Cortex of kidney (tissue), 1 donor: ENCODE results near the gene ADAMTS12.
"Not testable (repeated sequence)": the region's sequence is repeated elsewhere in the genome, so short reads cannot be mapped to it uniquely, and the experiment has no call there.

Experiments
- DNase-seq: peaks from one replicate; lab custom pipeline; 2025; lab: John Stamatoyannopoulos, UW

ADAMTS12 gene, protein sequence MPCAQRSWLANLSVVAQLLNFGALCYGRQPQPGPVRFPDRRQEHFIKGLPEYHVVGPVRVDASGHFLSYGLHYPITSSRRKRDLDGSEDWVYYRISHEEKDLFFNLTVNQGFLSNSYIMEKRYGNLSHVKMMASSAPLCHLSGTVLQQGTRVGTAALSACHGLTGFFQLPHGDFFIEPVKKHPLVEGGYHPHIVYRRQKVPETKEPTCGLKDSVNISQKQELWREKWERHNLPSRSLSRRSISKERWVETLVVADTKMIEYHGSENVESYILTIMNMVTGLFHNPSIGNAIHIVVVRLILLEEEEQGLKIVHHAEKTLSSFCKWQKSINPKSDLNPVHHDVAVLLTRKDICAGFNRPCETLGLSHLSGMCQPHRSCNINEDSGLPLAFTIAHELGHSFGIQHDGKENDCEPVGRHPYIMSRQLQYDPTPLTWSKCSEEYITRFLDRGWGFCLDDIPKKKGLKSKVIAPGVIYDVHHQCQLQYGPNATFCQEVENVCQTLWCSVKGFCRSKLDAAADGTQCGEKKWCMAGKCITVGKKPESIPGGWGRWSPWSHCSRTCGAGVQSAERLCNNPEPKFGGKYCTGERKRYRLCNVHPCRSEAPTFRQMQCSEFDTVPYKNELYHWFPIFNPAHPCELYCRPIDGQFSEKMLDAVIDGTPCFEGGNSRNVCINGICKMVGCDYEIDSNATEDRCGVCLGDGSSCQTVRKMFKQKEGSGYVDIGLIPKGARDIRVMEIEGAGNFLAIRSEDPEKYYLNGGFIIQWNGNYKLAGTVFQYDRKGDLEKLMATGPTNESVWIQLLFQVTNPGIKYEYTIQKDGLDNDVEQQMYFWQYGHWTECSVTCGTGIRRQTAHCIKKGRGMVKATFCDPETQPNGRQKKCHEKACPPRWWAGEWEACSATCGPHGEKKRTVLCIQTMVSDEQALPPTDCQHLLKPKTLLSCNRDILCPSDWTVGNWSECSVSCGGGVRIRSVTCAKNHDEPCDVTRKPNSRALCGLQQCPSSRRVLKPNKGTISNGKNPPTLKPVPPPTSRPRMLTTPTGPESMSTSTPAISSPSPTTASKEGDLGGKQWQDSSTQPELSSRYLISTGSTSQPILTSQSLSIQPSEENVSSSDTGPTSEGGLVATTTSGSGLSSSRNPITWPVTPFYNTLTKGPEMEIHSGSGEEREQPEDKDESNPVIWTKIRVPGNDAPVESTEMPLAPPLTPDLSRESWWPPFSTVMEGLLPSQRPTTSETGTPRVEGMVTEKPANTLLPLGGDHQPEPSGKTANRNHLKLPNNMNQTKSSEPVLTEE (N-terminal part only)

DNA sequence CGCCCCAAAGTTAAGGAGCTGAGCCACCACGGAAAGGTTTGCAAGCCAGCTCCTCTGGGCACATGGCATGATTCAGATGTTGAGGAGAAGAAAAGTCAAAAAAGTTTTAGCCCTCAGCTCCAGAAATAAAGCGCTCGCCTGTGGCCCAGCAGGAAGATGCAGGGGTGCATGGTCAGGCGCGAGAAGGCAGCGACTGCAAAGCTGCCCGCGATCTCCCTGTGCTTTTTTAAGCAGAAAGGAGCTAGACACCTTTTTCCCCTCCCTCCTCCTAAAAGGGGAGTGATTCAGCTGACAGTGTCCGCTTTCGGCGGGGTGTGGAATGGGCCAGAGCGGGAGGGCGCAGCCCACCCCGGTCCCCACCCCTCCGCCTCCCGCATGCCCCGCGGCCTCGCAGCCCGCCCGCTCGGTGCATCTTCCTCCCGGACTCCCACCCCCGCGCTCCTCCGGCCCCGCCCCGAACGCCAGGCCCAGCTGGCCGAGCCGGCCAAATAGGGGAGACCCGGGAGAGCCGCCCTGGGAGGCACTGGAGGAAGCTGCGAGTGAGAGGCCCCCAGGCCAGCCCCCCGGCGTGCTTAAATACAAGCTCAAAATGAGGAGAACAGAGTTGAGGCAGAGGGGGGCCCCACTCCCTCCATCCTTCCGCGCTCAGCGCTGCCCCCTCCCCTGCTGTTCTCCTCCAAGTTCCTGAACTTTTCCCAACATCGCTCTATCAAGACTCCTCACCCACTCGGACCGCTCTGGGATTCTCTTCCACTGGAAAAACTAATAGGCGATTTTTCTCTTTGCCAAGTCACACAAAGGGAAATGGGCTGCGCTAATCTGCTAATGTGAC lies at the start of gene ADAMTS12:
ADAMTS12 (minus strand) TSS at position 203 of the 832 bp plus-strand sequence; CDS start at position 69, 134 bp downstream.
- no peak for DNase-seq

DNA sequence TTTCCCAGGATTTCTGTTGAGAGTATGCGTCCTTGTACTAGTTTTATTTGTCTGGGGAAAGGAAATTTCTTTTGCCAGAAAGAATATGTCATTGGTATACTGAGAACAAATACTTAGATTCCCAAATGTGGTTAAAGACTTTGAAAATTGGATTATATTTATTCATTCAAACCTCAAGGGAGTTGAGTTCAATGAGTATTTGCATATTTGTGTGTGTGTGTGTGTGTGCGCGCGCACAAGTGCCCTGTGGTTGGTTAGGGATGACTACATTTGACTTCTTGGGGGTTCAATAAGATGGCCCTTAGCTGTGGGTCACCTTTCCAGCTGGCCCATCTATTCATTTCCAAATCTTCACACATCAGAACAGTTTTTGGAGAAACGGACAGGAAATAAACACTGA lies 49.3 kb upstream of the ADAMTS12 start:
- no peak for DNase-seq

DNA sequence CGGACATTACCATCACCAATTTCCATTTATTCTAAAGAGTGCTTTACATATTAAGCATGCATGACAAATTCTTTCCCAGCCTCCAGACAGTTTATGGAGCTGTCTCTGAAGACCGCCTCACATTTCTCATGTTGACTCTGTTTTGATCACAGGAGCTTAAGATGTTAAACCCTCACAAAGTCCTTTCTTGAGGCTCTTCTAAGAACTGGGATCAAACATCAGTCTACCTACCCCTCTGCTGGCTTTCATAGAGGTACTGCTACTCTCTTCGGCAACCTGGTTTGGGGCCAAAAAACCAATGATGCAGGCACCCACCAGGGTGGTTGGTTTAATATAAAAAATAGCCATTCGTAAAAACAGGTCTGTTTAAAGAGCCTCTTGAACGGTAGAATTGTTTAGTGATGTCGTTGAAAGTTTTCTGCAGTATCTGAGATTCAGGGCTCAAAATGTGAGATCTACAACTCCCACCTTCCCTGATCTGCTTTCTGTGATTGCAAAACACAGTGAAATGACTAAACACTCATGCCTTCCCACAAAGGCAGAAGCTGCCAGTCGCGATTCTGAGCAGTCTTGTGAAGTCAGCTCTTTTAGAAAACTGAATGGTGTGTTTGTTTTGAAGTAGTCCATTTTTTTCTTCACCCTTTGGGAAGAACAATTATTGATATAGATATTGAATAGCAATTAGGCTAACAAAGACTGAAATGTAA lies 47.9 kb upstream of the ADAMTS12 start:
- no peak for DNase-seq

DNA sequence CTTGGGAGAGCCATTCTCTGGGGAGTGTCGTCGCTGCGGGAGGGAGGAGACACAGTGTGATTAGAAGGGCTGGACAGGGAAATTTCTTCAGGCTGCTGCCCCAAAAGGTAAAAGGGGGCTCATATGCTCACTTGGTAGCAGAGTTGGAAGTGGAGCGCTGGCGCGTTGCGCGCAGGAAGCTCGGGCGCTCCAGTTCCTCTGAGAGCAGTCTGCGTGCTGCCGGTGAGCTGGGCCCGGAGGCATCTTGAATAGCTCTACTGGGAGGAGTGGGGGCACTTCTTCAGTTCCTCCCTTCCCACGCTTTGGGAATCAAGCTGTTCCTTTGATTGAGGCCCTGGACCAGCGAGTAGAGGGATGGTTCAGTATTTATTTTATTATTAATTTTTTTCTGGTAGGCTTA lies 47.1 kb upstream of the ADAMTS12 start:
- DNase-seq: no peak

DNA sequence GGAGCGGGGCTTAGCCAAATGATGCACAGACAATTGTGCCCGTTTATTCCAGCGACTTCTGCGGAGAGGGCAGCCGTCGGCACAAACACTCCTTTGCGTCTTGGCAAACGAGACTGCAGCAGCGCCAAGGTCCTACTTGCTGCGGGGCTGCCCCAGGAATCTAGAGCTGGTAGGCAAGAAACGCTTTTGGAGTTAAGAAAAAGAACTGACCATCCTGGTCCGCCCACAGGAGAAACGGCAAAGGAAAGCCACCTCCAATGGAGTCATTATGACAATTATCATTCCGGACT lies 46.7 kb upstream of the ADAMTS12 start:
- DNase-seq: no peak

DNA sequence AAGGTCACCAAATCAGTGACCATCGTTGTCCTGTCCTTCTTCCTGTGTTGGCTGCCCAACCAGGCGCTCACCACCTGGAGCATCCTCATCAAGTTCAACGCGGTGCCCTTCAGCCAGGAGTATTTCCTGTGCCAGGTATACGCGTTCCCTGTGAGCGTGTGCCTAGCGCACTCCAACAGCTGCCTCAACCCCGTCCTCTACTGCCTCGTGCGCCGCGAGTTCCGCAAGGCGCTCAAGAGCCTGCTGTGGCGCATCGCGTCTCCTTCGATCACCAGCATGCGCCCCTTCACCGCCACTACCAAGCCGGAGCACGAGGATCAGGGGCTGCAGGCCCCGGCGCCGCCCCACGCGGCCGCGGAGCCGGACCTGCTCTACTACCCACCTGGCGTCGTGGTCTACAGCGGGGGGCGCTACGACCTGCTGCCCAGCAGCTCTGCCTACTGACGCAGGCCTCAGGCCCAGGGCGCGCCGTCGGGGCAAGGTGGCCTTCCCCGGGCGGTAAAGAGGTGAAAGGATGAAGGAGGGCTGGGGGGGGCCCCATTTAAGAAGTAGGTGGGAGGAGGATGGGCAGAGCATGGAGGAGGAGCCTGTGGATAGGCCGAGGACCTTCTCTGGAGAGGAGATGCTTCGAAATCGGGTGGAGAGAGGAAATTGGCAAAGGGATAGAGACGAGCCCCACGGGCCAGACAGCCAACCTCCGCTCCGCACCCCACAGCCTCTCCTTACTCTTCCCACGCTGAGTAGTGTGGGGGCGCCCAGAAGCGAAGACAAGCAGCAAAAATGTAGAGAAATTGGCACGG lies 46.1 kb upstream of the ADAMTS12 start:
- DNase-seq: no peak

DNA sequence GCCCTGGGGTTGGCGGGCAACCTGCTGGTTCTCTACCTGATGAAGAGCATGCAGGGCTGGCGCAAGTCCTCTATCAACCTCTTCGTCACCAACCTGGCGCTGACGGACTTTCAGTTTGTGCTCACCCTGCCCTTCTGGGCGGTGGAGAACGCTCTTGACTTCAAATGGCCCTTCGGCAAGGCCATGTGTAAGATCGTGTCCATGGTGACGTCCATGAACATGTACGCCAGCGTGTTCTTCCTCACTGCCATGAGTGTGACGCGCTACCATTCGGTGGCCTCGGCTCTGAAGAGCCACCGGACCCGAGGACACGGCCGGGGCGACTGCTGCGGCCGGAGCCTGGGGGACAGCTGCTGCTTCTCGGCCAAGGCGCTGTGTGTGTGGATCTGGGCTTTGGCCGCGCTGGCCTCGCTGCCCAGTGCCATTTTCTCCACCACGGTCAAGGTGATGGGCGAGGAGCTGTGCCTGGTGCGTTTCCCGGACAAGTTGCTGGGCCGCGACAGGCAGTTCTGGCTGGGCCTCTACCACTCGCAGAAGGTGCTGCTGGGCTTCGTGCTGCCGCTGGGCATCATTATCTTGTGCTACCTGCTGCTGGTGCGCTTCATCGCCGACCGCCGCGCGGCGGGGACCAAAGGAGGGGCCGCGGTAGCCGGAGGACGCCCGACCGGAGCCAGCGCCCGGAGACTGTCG lies 45.4 kb upstream of the ADAMTS12 start:
- no peak for DNase-seq

DNA sequence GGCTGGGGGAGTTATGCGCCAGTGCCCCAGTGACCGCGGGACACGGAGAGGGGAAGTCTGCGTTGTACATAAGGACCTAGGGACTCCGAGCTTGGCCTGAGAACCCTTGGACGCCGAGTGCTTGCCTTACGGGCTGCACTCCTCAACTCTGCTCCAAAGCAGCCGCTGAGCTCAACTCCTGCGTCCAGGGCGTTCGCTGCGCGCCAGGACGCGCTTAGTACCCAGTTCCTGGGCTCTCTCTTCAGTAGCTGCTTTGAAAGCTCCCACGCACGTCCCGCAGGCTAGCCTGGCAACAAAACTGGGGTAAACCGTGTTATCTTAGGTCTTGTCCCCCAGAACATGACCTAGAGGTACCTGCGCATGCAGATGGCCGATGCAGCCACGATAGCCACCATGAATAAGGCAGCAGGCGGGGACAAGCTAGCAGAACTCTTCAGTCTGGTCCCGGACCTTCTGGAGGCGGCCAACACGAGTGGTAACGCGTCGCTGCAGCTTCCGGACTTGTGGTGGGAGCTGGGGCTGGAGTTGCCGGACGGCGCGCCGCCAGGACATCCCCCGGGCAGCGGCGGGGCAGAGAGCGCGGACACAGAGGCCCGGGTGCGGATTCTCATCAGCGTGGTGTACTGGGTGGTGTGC lies 44.7 kb upstream of the ADAMTS12 start, which contains the start of gene RXFP3:
RXFP3 (plus strand) TSS at position 6 of the 636 bp plus-strand sequence; CDS start at position 361, 355 bp downstream.
- no peak for DNase-seq

DNA sequence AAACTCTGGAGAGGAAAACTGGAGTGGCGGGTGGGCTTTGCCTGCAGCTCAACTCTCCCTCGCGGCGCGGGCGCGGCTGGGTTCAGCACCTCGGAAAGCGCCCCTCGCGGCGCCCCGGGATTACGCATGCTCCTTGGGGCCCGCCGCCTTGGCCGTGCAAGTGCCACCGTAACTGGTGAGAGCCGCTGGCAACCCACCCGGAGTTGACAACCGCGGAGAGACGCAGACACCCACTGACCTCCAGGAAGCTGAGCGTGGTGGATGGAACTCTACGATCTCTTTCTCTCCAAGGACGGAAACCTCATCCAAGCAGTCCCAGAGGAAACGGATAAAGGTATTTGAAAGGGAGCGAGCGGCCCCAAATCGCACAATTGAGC lies 44.2 kb upstream of the ADAMTS12 start:
- DNase-seq: no peak

DNA sequence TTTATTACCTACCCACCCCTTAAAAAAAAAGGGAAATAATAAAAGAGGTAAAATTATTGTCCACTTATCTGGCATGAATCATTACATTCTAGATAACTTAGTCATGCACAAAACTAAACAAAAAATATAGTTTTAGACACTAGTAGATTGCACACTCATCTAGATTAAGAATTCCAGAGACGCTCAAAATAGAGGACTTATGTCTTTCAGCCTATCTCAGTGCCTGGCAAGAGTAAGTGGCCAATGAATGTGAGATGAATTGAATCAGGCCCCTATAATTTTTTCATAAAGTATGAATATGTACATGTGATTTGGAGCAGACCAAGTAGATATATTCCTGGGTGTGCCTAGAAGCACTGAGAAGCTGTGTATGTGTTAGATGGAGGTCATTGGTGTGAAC lies 42.4 kb upstream of the ADAMTS12 start:
- DNase-seq: no peak

DNA sequence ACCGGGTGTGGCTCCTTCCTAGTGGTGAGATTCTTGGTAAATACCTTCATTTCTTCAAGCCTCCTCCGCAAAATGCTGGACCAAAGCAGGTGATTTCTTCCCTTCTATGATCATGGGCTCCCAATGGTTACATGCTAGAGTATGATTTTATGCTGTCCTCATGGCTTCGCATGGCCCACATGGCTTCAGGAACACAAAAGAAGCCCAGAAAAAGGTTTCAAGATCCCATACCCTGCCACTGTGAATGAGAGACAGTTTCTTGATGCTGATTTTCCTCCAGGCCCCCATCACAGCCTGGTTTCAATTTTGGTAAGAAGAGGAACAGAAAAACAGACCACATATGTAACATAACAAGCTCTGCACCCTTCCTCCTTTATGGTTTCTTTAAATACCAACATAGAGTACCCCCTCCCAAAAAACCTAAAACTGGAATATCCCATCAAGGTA lies 42.0 kb upstream of the ADAMTS12 start:
- DNase-seq: no peak

DNA sequence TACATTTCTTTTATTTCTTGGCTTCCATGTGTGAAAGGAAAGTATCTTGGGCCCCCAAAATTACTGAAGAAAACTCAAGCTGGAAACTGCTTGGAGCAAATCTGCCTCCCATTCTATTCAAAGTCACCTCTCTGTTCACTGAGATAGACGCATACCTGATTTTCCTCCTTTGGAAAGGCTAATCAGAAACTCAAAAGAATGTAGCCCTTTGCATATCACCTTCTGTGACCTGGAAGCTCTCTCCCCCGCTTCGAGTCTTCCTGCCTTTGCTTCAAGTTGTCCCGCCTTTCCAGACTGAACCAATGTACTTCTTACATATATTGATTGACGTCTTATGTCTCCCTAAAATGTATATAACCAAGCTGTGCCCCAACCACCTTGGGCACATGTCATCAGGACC lies 39.3 kb upstream of the ADAMTS12 start:
- DNase-seq: no peak

DNA sequence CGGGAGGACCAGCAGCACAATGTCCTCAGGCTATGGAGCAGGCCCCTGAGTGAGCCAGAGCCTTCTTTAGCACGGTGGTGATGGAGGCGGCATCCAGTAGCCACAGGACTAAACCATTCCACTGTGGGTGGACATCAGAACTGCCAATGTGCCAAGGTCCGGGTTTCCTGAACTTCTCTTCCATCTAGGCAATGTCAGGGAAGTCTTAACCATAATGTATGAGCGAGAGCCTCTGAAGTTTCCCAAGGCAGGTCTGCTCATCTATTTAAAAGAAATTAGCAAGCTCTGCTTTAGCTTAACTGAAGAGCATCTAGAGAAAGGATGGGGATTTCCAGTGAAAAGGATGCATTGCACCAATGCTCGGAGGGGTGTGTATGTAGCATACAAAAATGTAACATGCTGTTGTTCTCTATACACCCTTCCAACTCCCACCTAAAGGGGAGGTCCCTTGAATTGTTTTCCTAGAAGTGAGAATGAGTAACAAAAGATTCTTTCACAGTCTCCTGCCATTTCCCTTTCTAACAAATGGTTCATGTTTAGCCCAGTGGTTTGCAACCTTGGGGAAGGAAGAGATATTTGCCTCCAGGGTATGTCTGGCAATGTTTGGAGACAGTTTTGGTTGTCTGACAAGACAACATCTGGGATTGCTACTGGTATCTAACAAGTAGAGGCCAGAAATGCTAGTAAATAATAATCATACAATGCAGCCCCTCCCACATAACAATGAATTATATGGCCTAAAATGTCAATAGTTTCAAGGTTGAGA lies 38.3 kb upstream of the ADAMTS12 start:
- no peak for DNase-seq

DNA sequence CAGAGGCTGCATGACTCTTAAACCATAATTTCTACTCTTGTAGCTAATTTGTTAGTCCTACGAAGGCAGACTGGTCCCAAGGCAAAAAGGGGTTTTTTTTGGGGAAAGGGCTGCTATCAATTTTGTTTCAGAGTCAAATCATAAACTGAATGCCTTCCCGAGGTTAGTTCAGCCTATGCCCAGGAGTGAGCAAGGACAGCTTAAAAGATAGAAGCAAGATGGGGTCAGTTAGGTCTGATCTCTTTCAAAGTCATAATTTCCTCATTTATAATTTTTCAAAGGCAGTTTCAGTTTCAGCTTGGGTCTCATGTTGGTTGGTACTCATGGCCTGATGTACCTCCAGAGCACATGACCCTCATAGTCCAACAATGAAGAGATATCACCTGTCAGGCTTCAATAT lies 36.5 kb upstream of the ADAMTS12 start:
- no peak for DNase-seq

DNA sequence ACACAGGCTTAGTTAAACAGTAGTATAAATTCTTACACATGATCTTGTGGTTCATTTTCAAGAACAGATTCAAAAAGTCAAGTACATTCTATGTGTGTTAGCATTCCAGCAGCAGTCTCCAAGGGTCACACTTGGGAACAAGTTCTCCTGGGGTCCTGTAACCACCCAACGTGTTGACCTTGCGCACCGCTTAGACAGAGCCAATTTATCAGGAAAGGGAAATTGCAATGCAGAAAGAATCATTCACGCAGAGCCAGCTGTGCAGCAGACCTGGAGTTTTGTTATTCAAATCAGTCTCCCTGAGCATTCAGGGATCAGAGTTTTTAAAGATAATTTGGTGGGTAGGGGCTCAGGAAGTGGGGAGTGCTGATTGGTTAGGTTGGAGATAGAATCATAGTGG lies 35.9 kb upstream of the ADAMTS12 start:
- no peak for DNase-seq

DNA sequence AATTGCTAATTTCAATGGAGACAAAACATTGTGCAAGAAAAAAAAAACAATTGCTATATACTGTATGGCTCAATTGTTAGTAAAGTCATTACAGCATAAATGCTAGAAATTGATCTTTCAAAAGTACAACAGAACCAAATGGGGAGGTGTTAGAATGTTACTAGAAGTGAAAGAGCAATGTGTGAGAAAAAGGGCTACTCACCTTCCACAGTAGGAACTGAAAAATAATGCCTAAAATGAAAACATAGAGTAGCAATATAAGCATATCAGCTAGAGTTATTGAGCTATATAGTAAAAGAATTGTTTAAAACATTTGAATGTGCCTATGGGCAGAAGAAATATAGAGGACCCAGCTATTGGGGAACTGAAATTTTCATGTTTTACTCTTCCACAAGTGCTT lies 33.5 kb upstream of the ADAMTS12 start:
- DNase-seq: no peak

DNA sequence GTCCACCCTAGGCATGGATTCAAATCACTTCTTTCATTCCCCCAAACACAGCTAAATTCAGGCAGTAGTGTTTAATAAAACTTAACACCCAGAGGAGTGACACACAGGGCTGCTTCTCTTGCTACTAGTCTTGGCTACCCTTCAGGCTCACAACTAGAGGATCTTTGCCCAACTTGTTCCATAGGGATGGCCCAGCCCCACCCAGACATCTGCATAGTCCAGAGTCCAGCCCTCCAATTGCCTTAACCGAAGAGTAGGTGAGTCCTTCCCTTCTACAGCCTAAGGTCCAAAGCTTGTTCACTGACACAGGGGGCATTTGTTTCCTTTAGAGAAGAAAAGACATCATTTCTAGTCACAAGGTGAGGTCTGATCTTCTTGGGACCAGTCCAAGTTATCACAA lies 29.2 kb upstream of the ADAMTS12 start:
- DNase-seq: no peak

DNA sequence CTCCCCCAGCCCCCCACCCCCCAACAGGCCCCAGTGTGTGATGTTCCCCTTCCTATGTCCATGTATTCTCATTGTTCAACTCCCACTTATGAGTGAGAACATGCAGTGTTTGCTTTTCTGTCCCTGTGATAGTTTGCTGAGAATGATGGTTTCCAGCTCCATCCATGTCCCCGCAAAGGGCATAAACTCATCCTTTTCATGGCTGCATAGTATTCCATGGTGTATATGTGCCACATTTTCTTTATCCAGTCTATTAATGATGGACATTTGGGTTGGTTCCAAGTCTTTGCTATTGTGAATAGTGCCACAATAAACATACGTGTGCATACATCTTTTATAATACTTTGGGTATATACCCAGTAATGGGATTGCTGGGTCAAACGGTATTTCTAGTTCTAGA lies 23.1 kb upstream of the ADAMTS12 start:
- not testable (repeated sequence) for DNase-seq
